WI38 (cell line): Measurements from ENCODE around the gene SYT13.

Experiments used
- H3K4me3 ChIP-seq: 2 replicates; pipeline ENCODE4 v1.5.1; 2011; ENCODE audit warnings: low read depth, mild to moderate bottlenecking, control low read depth, low read length
- CTCF ChIP-seq: IDR thresholded peaks from 2 replicates; pipeline ENCODE4 v1.5.1; 2012; ENCODE audit warnings: low read depth, mild to moderate bottlenecking, control low read depth, low read length

Gene SYT13

DNA sequence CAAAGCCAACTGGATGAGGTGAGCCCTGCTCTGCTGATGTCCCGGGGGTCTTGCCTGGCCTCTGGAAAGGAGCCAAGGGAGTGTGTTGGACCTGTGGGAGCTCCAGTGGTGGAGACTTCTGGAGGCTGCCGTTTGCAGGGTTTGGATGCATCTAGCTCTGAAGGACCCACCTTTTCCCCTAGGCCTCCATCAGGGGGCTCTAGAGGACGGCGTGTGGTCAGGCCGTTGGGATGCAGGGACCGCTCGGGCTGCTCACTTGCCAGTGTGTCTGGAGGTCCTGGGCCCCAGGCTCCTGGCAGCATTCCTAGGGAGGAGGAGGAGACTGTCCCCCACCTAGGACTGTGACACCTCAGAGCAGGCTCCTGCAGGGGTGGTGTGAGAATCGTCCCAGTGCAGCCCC, 81.4 kb downstream of the SYT13 start:
- H3K4me3 ChIP-seq = no peak overlapping the region
- TF ChIP-seq CTCF = no peak

DNA sequence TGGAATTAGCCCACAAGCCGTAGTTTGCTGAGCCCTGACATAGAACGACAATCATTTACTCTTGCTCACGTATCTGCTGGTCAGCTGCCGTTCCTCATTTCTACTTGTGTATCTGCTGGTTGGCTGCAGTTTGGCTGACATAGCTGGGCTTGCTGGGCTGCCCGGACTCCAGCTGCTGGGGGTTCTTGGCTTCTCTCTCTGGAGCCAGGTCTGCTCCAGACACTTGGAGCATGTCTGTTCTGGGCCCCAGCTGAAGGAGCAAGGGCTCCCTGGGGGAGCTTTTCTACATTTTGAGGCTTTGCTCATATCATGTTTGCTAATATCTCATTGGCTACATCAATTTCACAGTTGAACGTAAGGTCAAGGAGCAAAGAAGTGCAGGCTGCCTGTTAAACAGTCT, 92.4 kb downstream of the SYT13 start:
- TF ChIP-seq CTCF = no peak
- H3K4me3 ChIP-seq = no peak overlapping the region
